GM23338 (cell line): Measurements from ENCODE around the gene TRAF3IP1. TPM values are rescaled to one million over a fixed set of nuclear protein-coding genes. Genes with fewer than 3 reads are reported as not detected.
"Not testable (repeated sequence)": the region's sequence is repeated elsewhere in the genome, so short reads cannot be mapped to it uniquely, and the experiment has no call there.

Experiments used
- ATAC-seq: fragments of 200-7000 bp; cut with Tn5 transposase; 3 replicates; pipeline ENCODE4 v1.9.1; 2020
- DNase-seq: peaks from one replicate; pipeline ENCODE4 v3.0.0-alpha.2; 2015; ENCODE audit warnings: low spot score
- H2AFZ ChIP-seq: fragments of 200-600 bp; sonication (generic); 2 replicates; pipeline ENCODE4 v1.8.0; 2016; ENCODE audit warnings: antibody characterized with exemption, mild to moderate bottlenecking, moderate library complexity
- H3F3A ChIP-seq: fragments of 200-600 bp; sonication (generic); replicated peaks from 2 replicates; pipeline ENCODE4 v1.8.0; 2017; ENCODE audit warnings: antibody characterized with exemption, mixed run types, low read depth
- H3K27ac ChIP-seq: fragments of 200-600 bp; sonication (generic); 2 replicates; pipeline ENCODE4 v1.6.1; 2016; ENCODE audit warnings: low read depth
- H3K27me3 ChIP-seq: fragments of 200-600 bp; sonication (generic); 2 replicates; pipeline ENCODE4 v1.8.0; 2016; ENCODE audit warnings: mild to moderate bottlenecking, mixed run types, moderate library complexity; ENCODE audit not compliant: insufficient read depth
- H3K36me3 ChIP-seq: fragments of 200-600 bp; sonication (generic); 2 replicates; pipeline ENCODE4 v1.8.0; 2016; ENCODE audit warnings: mild to moderate bottlenecking; ENCODE audit not compliant: insufficient read depth
- H3K4me1 ChIP-seq: fragments of 200-600 bp; sonication (generic); 2 replicates; pipeline ENCODE4 v1.8.0; 2016; ENCODE audit warnings: mild to moderate bottlenecking, moderate library complexity; ENCODE audit not compliant: insufficient read depth
- H3K4me2 ChIP-seq: fragments of 200-600 bp; sonication (generic); 2 replicates; pipeline ENCODE4 v1.7.1; 2017; ENCODE audit warnings: mixed run types
- H3K4me3 ChIP-seq: fragments of 200-600 bp; sonication (generic); 2 replicates; pipeline ENCODE4 v1.6.1; 2016; ENCODE audit warnings: mixed run types
- H3K79me2 ChIP-seq: fragments of 200-600 bp; sonication (generic); replicated peaks from 2 replicates; pipeline ENCODE4 v1.8.0; 2017; ENCODE audit warnings: mild to moderate bottlenecking; ENCODE audit not compliant: insufficient read depth
- H3K9me2 ChIP-seq: fragments of 200-600 bp; sonication (generic); 2 replicates; pipeline ENCODE4 v1.8.0; 2017; ENCODE audit not compliant: insufficient read depth
- H4K20me1 ChIP-seq: fragments of 200-600 bp; sonication (generic); replicated peaks from 2 replicates; pipeline ENCODE4 v1.8.0; 2017; ENCODE audit warnings: mild to moderate bottlenecking; ENCODE audit not compliant: insufficient read depth
- H3K27ac Mint-ChIP-seq: 2 replicates; pipeline ENCODE4 v1.8.0; 2020; ENCODE audit warnings: inconsistent platforms, mild to moderate bottlenecking, moderate library complexity, mixed read lengths
- H3K27me3 Mint-ChIP-seq: 3 replicates; pipeline ENCODE4 v1.8.0; 2022; ENCODE audit warnings: low read depth, mild to moderate bottlenecking, moderate library complexity, mixed read lengths, inconsistent platforms; ENCODE audit not compliant: insufficient read depth, poor library complexity
- H3K36me3 Mint-ChIP-seq: 3 replicates; pipeline ENCODE4 v1.8.0; 2021; ENCODE audit warnings: low read depth, mild to moderate bottlenecking, inconsistent platforms, moderate library complexity, mixed read lengths
- H3K4me1 Mint-ChIP-seq: 3 replicates; pipeline ENCODE4 v1.8.0; 2020; ENCODE audit warnings: mild to moderate bottlenecking, inconsistent platforms, mixed read lengths
- H3K4me3 Mint-ChIP-seq: 3 replicates; pipeline ENCODE4 v1.8.0; 2021; ENCODE audit warnings: moderate library complexity, mild to moderate bottlenecking, inconsistent platforms, mixed read lengths
- H3K9me3 Mint-ChIP-seq: 3 replicates; pipeline ENCODE4 v1.8.0; 2020; ENCODE audit warnings: moderate library complexity, mild to moderate bottlenecking, inconsistent platforms, mixed read lengths
- CREB1 ChIP-seq: fragments of 250-450 bp; sonication (Bioruptor Pico); IDR thresholded peaks from 2 replicates; pipeline ENCODE4 v1.5.0; 2020; ENCODE audit warnings: low read depth, mild to moderate bottlenecking, moderate library complexity
- EZH2 ChIP-seq: fragments of 200-600 bp; sonication (generic); IDR thresholded peaks from one replicate; pipeline ENCODE4 v1.8.0; 2017; ENCODE audit warnings: antibody characterized with exemption, mild to moderate bottlenecking, low read depth; ENCODE audit not compliant: unreplicated experiment
- EZH2phosphoT487 ChIP-seq: fragments of 200-600 bp; sonication (generic); IDR thresholded peaks from one replicate; pipeline ENCODE4 v1.8.1; 2018; ENCODE audit warnings: antibody characterized with exemption; ENCODE audit not compliant: unreplicated experiment
- JUNB ChIP-seq: IDR thresholded peaks from one replicate; pipeline ENCODE4 v1.6.1; 2016; ENCODE audit warnings: antibody characterized with exemption; ENCODE audit not compliant: unreplicated experiment
- NANOG ChIP-seq: IDR thresholded peaks from 2 replicates; pipeline ENCODE4 v1.6.1; 2016; ENCODE audit warnings: antibody characterized with exemption, borderline replicate concordance
- POLR2AphosphoS5 ChIP-seq: IDR thresholded peaks from 2 replicates; pipeline ENCODE4 v1.6.1; 2016; ENCODE audit warnings: antibody characterized with exemption, low read depth
- STAT1 ChIP-seq: IDR thresholded peaks from one replicate; pipeline ENCODE4 v1.6.1; 2016; ENCODE audit warnings: antibody characterized with exemption; ENCODE audit not compliant: unreplicated experiment
- ZNF114 ChIP-seq: fragments of 250-450 bp; sonication (Bioruptor Pico); IDR thresholded peaks from 2 replicates; pipeline ENCODE4 v1.5.0; 2020; ENCODE audit warnings: mild to moderate bottlenecking, moderate library complexity
- ZNF331 ChIP-seq: fragments of 250-450 bp; sonication (Bioruptor Pico); IDR thresholded peaks from 2 replicates; pipeline ENCODE4 v1.5.0; 2020; ENCODE audit warnings: low read depth, mild to moderate bottlenecking, moderate library complexity
- polyA plus RNA-seq: library from polyadenylated mRNA; unstranded; fragments of >200 nt; fragmentation: Nextera tagmentation; extraction: Ambion mirVana; gene quantifications from 2 replicates; pipeline ENCODE4 v1.2.1, GENCODE V29; 2016
- total RNA-seq: library from RNA; depleted of rRNA; stranded (reverse); fragments of >200 nt; shearing (Covaris generic); gene quantifications from 2 replicates; pipeline ENCODE4 v1.2.3, GENCODE V29; 2014
- TF ChIP-seq, protein P1 (sequence below), 2 experiments: fragments of 200-600 bp in 1 of 2; sonication (generic) in 1 of 2; conservative IDR thresholded peaks; 2 replicates each; pipeline versions ENCODE4 v1.5.1 to v1.6.1; 2016 to 2017; ENCODE audit warnings: antibody characterized with exemption in 2 of 2, low read depth in 2 of 2, mild to moderate bottlenecking in 2 of 2, moderate library complexity in 1 of 2
- TF ChIP-seq, protein P2 (sequence below): IDR thresholded peaks from one replicate; pipeline ENCODE4 v1.6.1; 2018; ENCODE audit warnings: antibody characterized with exemption; ENCODE audit not compliant: unreplicated experiment
- TF ChIP-seq, protein P3 (sequence below): IDR thresholded peaks from 2 replicates; pipeline ENCODE4 v1.6.1; 2016; ENCODE audit warnings: antibody characterized with exemption

The TRAF3IP1 gene
- total and polyA plus RNA-seq, 2 experiments from 2014 or later = 12.5 to 20.7 TPM

DNA sequence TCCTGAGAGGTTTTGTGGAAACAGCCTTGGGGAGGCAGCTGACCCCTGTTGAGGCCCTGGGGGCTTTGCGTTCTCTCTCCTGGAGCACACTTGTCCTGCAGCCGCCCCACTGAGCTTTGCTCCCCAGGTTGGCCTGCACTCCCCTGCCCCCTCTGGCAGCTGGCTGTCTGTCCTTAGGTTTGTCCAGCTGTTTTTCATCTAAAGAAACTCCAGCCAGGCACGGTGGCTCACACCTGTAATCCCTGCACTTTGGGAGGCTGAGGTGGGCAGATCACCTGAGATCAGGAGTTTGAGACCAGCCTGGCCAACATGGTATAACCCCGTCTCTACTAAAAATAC lies 84.9 kb downstream of the TRAF3IP1 start:
- H3K27ac ChIP-seq, H3K79me2 ChIP-seq, H3K27me3 ChIP-seq, H3K4me1 ChIP-seq, H3K27ac Mint-ChIP-seq, H3K4me3 Mint-ChIP-seq, H3K4me3 ChIP-seq, H3K4me2 ChIP-seq, H3K27me3 Mint-ChIP-seq, H3F3A ChIP-seq, H3K36me3 Mint-ChIP-seq, H2AFZ ChIP-seq, H3K9me3 Mint-ChIP-seq, DNase-seq, H3K9me2 ChIP-seq, H4K20me1 ChIP-seq, H3K36me3 ChIP-seq: not testable (repeated sequence)
- H3K4me1 Mint-ChIP-seq = peaks cover 15% of the 10 kb centered on the region; the same call in 2 of the 3 replicates
- peak; percentile 10; the same call in 2 of the 3 replicates for ATAC-seq

GRCh38 chr2:238406221-238406997 lies 86.1 kb downstream of the TRAF3IP1 start:
- no peak overlapping the region for H2AFZ ChIP-seq
- ATAC-seq (no peak), DNase-seq (no peak)
- no peak overlapping the region for H3K27ac ChIP-seq
- H4K20me1 ChIP-seq = no peaks in the 10 kb centered on the region
- Mint-ChIP-seq H3K27ac (no peak overlapping the region), H3K9me3 (no peaks in the 10 kb centered on the region), H3K4me3 (no peak overlapping the region), H3K4me1 (peaks cover 15% of the 10 kb centered on the region; the same call in 2 of the 3 replicates), H3K36me3 (no peaks in the 10 kb centered on the region), H3K27me3 (peaks cover 4% of the 10 kb centered on the region)
- no peaks in the 10 kb centered on the region for H3K79me2 ChIP-seq
- no peaks in the 10 kb centered on the region for H3K4me1 ChIP-seq
- H3K27me3 ChIP-seq = no peaks in the 10 kb centered on the region
- H3F3A ChIP-seq = no peaks in the 10 kb centered on the region
- H3K4me3 ChIP-seq = no peak overlapping the region
- no peaks in the 10 kb centered on the region for H3K36me3 ChIP-seq
- no peaks in the 10 kb centered on the region for H3K9me2 ChIP-seq
- H3K4me2 ChIP-seq = no peak overlapping the region
- TF ChIP-seq NANOG (no peak), EZH2 (no peak), EZH2phosphoT487 (no peak), ZNF114 (CRISPR knock-in tag) (no peak), JUNB (no peak), STAT1 (no peak), POLR2AphosphoS5 (no peak), CREB1 (no peak), ZNF331 (no peak)
- TF ChIP-seq, protein P1, sequence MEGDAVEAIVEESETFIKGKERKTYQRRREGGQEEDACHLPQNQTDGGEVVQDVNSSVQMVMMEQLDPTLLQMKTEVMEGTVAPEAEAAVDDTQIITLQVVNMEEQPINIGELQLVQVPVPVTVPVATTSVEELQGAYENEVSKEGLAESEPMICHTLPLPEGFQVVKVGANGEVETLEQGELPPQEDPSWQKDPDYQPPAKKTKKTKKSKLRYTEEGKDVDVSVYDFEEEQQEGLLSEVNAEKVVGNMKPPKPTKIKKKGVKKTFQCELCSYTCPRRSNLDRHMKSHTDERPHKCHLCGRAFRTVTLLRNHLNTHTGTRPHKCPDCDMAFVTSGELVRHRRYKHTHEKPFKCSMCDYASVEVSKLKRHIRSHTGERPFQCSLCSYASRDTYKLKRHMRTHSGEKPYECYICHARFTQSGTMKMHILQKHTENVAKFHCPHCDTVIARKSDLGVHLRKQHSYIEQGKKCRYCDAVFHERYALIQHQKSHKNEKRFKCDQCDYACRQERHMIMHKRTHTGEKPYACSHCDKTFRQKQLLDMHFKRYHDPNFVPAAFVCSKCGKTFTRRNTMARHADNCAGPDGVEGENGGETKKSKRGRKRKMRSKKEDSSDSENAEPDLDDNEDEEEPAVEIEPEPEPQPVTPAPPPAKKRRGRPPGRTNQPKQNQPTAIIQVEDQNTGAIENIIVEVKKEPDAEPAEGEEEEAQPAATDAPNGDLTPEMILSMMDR (conservative IDR thresholded peaks at IDR 0.05; ENCODE audit: low read depth in 2 of 2) = no peak
- TF ChIP-seq, protein P2, sequence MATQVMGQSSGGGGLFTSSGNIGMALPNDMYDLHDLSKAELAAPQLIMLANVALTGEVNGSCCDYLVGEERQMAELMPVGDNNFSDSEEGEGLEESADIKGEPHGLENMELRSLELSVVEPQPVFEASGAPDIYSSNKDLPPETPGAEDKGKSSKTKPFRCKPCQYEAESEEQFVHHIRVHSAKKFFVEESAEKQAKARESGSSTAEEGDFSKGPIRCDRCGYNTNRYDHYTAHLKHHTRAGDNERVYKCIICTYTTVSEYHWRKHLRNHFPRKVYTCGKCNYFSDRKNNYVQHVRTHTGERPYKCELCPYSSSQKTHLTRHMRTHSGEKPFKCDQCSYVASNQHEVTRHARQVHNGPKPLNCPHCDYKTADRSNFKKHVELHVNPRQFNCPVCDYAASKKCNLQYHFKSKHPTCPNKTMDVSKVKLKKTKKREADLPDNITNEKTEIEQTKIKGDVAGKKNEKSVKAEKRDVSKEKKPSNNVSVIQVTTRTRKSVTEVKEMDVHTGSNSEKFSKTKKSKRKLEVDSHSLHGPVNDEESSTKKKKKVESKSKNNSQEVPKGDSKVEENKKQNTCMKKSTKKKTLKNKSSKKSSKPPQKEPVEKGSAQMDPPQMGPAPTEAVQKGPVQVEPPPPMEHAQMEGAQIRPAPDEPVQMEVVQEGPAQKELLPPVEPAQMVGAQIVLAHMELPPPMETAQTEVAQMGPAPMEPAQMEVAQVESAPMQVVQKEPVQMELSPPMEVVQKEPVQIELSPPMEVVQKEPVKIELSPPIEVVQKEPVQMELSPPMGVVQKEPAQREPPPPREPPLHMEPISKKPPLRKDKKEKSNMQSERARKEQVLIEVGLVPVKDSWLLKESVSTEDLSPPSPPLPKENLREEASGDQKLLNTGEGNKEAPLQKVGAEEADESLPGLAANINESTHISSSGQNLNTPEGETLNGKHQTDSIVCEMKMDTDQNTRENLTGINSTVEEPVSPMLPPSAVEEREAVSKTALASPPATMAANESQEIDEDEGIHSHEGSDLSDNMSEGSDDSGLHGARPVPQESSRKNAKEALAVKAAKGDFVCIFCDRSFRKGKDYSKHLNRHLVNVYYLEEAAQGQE = no peak
- TF ChIP-seq, protein P3, sequence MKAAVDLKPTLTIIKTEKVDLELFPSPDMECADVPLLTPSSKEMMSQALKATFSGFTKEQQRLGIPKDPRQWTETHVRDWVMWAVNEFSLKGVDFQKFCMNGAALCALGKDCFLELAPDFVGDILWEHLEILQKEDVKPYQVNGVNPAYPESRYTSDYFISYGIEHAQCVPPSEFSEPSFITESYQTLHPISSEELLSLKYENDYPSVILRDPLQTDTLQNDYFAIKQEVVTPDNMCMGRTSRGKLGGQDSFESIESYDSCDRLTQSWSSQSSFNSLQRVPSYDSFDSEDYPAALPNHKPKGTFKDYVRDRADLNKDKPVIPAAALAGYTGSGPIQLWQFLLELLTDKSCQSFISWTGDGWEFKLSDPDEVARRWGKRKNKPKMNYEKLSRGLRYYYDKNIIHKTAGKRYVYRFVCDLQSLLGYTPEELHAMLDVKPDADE = no peak
